ENCODE data around the gene SAP30L. TPM values are rescaled to one million over a fixed set of nuclear protein-coding genes. Genes with fewer than 3 reads are reported as not detected.

SAP30L gene
- total and polyA plus RNA-seq, 12 donors, result 22.5 to 65.1 (median 36.8) TPM

GRCh38 chr5:154412925-154413324 lies 32.9 kb upstream of the SAP30L start:
- intact Hi-C loops (cut with DNase I), result loop anchor here in 1 of 2 donors (10.0 kb wide), 1 partner anchor 438 kb away; no protein-coding TSS in a partner anchor
- TF ChIP-seq CTCF (IDR thresholded peaks at IDR 0.05) (no peak), POLR2A (IDR thresholded peaks at IDR 0.05) (no peak)
- no peaks in the 10 kb centered on the region for H3K4me1 ChIP-seq (replicated peaks in 1 of 2)
- no peaks in the 10 kb centered on the region for H3K9me3 ChIP-seq (replicated peaks in 1 of 3)
- 85 to 93% (median 87%) methylated on average over 7 to 9 of the region's 9 CpGs for WGBS, 4 donors
- H3K27me3 ChIP-seq, result no peaks in the 10 kb centered on the region
- H3K4me3 ChIP-seq, result no peak overlapping the region
- peaks cover 0 to 7% of the 10 kb centered on the region in 2 donors for H3K36me3 ChIP-seq (replicated peaks in 1 of 2)
- no peak for DNase-seq
- H3K27ac ChIP-seq, result no peak overlapping the region

- H3K4me1 ChIP-seq (replicated peaks in 1 of 2), result peaks cover 0 to 6% of the 10 kb centered on the region in 2 donors
- no peaks in the 10 kb centered on the region for H3K9me3 ChIP-seq (replicated peaks in 1 of 3)
- WGBS, 4 donors, result 76 to 87% (median 86%) methylated on average over 6 of the region's 6 CpGs
- DNase-seq, result no peak
- TF ChIP-seq POLR2A (IDR thresholded peaks at IDR 0.05) (no peak), CTCF (IDR thresholded peaks at IDR 0.05) (no peak)
- no peak overlapping the region for H3K4me3 ChIP-seq
- no peak overlapping the region for H3K27ac ChIP-seq
- no peaks in the 10 kb centered on the region for H3K27me3 ChIP-seq
- intact Hi-C loops (cut with DNase I), result loop anchor here in 1 of 2 donors (10.0 kb wide), 1 partner anchor 440 kb away; no protein-coding TSS in a partner anchor
- H3K36me3 ChIP-seq (replicated peaks in 1 of 2), result peaks cover 0 to 7% of the 10 kb centered on the region in 2 donors
Observed at GRCh38 chr5:154415114-154415513, 30.7 kb upstream of the SAP30L start.

- Histone ChIP-seq H3K4me1 (replicated peaks in 1 of 2) (peaks cover 0 to 6% of the 10 kb centered on the region in 2 donors), H3K27ac (no peak overlapping the region), H3K36me3 (replicated peaks in 1 of 2) (peaks cover 0 to 7% of the 10 kb centered on the region in 2 donors), H3K9me3 (replicated peaks in 1 of 3) (no peaks in the 10 kb centered on the region), H3K27me3 (no peaks in the 10 kb centered on the region), H3K4me3 (no peak overlapping the region)
- DNase-seq, result peak in 6 of 7 donors; percentile 31 to 73 (median 42)
- TF ChIP-seq CTCF (IDR thresholded peaks at IDR 0.05) (no peak), POLR2A (IDR thresholded peaks at IDR 0.05) (no peak)
- 65 to 94% (median 68%) methylated on average over 3 to 5 of the region's 5 CpGs for WGBS, 4 donors
- intact Hi-C loops (cut with DNase I), result loop anchor here in 1 of 2 donors (10.0 kb wide), 1 partner anchor 444 kb away; no protein-coding TSS in a partner anchor
Observed at GRCh38 chr5:154418344-154418820, 27.4 kb upstream of the SAP30L start.

GRCh38 chr5:154419236-154419635 lies 26.6 kb upstream of the SAP30L start:
- H3K4me3 ChIP-seq, result no peak overlapping the region
- H3K4me1 ChIP-seq (replicated peaks in 1 of 2), result peaks cover 0 to 6% of the 10 kb centered on the region in 2 donors
- no peak overlapping the region for H3K27ac ChIP-seq
- WGBS, 4 donors, result 89 to 94% (median 90%) methylated on average over 7 of the region's 7 CpGs
- peaks cover 0 to 7% of the 10 kb centered on the region in 2 donors for H3K36me3 ChIP-seq (replicated peaks in 1 of 2)
- H3K27me3 ChIP-seq, result no peaks in the 10 kb centered on the region
- intact Hi-C loops (cut with DNase I), result loop anchor here in 1 of 2 donors (10.0 kb wide), 1 partner anchor 444 kb away; no protein-coding TSS in a partner anchor
- no peaks in the 10 kb centered on the region for H3K9me3 ChIP-seq (replicated peaks in 1 of 3)
- no peak for TF ChIP-seq CTCF (IDR thresholded peaks at IDR 0.05)
- TF ChIP-seq POLR2A (IDR thresholded peaks at IDR 0.05), result no peak
- DNase-seq, result no peak
